ENCODE data around the gene BTNL9.
"Not testable (repeated sequence)": the region's sequence is repeated elsewhere in the genome, so short reads cannot be mapped to it uniquely, and the experiment has no call there.

DNA sequence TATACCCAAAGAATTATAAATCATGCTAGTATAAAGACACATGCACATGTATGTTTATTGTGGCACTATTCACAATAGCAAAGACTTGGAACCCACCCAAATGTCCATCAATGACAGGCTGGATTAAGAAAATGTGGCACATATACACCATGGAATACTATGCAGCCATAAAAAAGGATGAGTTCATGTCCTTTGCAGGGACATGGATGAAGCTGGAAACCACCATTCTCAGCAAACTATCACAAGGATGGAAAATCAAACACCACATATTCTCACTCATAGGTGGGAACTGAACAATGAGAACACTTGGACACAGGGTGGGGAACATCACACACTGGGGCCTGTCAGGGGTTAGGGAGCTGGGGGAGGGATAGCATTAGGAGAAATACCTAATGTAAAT is 25.4 kb upstream of the BTNL9 start:
- TF ChIP-seq, protein P1, sequence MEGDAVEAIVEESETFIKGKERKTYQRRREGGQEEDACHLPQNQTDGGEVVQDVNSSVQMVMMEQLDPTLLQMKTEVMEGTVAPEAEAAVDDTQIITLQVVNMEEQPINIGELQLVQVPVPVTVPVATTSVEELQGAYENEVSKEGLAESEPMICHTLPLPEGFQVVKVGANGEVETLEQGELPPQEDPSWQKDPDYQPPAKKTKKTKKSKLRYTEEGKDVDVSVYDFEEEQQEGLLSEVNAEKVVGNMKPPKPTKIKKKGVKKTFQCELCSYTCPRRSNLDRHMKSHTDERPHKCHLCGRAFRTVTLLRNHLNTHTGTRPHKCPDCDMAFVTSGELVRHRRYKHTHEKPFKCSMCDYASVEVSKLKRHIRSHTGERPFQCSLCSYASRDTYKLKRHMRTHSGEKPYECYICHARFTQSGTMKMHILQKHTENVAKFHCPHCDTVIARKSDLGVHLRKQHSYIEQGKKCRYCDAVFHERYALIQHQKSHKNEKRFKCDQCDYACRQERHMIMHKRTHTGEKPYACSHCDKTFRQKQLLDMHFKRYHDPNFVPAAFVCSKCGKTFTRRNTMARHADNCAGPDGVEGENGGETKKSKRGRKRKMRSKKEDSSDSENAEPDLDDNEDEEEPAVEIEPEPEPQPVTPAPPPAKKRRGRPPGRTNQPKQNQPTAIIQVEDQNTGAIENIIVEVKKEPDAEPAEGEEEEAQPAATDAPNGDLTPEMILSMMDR (conservative IDR thresholded peaks at IDR 0.05; ENCODE audit: low read length): not testable (repeated sequence)
- not testable (repeated sequence) for TF ChIP-seq EZH2phosphoT487 (IDR thresholded peaks at IDR 0.05; ENCODE audit: borderline replicate concordance, low read depth, low read length)

Data from OCI-LY7 (cell line).